Activated CD8-positive, alpha-beta memory T cell treated with anti-CD3 and anti-CD28 coated beads, Interleukin-2, amount 50 U/mL, for 24 hours (primary cell): ENCODE measurements around the gene GNA14.
"Not testable (repeated sequence)": the region's sequence is repeated elsewhere in the genome, so short reads cannot be mapped to it uniquely, and the experiment has no call there.

Source experiments
- DNase-seq: peaks from one replicate; pipeline ENCODE4 v3.0.0-alpha.2; 2020; ENCODE audit errors: extremely low read depth

GNA14 gene

DNA sequence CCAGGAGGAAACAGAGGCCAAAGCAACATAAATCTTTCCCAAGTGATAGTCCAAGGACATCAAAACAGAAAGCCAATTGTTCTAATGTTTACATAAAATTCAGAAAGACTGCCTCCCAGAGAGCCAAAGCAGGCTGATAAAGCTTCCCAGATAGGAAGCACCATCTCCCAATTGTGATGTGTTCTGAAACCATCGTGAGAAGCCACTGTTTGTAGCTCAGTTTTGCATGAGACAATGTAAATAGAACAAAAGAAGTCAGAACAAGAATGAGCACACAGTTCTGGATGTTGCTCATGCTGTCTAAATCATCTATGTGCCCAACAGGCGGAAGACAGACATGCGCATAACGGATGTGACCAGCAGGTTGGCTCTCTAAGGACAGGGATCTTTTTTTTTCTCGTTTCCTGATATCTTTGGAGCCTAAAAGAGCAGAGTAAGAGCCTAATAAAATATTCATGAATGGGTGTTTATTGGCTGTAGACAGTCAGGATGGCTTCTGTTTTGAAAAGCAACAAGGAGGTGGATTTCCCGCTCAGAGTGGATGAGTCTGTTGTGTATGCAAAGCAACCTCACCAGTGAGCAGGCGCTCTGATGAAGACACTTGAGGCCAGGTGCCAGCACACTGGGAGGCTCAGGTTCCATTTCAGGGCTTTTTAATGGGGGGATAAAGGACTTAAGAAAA is 113.6 kb downstream of the GNA14 start:
- DNase-seq: no peak

DNA sequence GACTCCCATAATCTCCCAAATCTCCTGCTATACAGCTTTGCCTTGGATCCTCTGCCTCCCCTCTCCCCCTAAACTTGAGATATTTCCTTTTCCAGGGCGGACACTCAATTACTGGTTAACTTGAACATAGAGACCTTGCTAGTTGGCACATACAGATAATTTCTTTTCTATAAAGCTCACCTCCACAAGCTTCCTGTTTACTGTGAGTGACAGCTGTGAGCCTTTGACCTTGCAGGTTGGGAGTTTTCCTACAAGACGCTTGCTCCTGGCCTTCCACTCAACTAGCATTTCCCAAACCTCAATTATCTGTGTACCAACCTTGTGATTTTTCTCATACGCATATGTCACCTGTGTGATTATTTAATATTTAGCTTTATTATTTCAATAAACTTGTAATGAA is 114.5 kb downstream of the GNA14 start:
- DNase-seq: no peak

DNA sequence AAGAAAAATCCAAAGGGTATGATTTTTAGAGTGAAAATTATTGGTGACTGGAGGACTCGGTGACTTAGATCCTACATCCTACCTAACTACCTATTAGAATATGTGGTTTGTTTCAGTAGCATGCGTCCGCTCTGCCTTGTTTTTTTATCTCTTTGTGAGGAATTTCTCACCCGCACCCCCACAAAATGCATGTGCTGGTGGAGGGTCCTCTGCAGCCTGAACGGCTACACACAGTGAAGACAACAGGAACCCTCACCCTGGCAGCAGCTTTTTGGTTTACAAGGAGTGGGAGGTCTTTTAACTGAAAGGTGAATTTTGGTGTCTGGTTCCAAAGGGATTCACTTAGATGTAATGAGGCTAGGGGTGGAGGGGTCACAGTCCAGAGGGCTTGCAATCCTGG is 115.5 kb downstream of the GNA14 start:
- no peak for DNase-seq

DNA sequence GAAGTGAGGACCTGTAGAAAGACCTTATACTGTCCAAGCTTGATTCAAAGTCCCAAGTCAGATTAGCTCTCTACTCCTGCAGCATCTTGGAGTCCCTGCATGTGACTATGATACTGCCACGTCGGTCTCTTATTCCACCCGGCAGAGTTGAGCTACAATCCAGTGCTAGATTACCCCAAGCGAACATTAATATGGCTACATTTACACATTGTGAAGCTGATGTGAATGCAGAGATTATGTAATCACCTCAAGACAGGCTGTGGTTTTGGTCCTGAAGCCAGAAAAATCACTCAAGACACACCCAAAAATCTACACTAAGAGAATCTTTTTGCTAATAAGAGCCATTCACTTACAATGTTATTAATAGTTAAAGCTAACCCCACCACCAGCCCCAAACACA is 116.7 kb downstream of the GNA14 start:
- DNase-seq: no peak

DNA sequence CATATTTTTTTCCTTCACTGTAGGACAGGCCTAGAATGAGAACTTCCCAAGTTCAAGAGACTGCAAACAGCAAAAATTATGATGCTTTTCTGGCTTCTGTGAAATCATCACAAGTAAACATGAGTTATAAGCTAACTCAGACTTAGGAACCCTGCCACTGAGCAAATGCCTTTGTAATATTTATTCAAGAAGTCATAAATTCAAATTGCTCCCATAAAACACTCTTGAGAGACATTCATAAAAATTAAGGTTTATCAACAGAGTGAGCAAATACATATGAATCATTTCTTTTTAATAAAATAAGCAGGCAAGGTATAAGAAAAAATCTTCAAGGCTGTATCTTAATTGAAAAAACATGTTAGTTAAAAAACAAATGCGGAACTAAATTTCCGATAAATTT is 124.2 kb downstream of the GNA14 start:
- no peak for DNase-seq

DNA sequence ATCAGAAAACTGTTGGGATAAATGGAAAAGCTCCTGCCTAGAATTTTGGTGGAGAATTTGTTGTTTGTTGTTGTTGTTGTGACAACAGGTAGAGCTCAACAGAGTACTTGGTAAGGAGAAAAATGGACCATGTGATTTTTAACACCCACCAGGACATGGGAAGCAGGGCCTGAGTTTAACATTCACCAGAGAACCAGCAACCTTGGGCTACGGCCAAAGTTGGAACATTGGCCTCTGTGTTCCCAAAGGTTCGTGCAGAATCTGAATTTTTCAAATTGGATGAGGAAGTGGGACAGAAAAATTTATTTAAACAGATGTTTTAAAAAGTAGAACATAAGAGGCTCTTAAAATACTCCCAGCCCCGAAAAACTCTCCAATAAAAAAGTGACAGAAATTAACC is 127.0 kb downstream of the GNA14 start:
- no peak for DNase-seq

DNA sequence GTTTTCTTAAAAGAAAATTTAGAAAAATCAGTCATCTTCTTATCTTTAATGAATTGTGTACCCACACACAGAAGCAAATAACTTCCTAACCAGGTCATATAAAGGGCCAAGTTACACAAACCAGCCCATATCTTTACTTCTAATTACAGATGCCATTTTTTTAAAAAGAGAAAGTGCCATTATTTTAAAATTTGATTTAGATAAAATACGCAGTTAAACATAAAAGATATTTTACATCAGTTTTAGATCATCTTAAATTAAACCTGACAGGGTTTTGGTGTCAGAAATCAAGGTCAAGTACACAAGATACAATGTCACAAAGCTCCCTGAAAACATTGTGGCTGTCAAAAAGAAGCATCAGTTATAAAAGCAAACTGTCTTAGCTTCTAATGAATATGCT is 129.4 kb downstream of the GNA14 start:
- no peak for DNase-seq

DNA sequence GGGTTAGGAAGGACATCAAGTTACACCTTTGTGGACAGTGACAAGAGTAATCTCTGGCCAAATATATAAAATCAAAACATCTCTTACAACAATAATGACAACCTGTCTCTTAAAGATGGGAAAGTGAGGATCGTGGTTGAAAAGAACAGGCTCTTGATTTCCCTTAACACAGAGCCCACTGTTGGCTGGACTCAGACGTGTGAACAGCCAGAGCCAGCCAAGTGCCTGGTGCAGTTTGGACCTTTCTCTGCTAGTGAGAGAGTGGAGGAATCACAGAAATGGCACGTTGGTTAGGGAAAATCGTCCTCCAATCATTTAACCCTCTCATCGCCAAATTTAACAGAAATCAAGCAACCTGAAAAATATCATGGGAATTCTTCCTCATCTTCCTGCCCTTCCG is 131.3 kb downstream of the GNA14 start:
- no peak for DNase-seq

DNA sequence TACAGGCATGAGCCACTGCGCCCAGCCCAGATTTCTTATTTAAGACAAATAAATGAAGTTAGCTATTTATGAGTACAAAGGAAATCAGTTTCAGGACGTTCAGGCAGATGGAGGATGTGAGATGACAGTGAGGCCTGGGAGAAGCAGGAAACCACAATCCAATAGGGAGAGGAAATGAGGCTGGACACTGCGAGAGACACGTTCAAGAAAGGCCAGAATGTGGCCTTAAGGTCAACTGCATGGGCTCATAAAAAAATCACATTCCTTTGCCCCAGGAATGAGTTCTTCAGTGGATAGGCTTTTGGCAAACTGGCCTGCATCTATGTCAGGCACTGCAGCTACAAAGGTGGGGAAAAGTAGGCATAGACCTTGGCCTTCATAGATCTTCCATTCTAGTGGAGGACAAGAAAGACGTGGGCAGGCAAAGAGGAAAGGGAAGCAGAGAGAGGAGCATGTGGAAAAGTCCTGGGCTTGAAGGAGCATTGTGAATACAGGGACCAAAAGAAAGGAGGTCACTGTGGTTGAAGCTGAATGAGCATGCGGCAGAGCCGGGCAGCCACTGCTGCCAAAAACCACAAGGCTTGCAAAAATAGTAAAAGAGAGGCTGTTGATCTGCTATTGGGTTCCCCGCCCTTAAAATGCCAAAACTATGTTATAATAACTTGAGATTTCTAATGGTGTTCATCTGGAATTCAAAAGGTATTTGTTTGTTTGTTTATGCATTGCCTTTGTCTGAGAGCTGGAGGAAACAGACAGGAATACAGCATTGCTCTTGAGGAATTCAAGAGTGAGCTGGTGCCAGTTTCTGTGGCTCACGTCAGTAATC is 133.0 kb downstream of the GNA14 start:
- no peak for DNase-seq

DNA sequence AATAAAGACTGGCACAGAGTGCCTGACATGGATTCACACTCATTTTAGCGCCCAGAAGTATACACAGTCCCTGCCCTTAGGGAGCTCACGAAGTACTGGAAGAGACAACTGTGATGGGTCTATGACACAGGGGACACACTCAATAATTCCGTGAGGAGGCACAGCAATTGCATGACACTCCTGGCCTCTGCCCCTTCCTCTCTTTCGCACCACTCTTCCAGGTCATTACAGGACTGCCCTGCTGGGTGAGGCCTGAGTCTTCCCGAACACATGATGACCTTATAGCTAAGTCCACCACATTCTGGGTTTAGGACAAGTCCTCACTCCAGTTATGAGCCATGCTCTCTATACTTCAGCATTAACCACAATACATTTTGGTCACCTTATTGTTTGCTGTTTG is 134.7 kb downstream of the GNA14 start:
- DNase-seq: no peak

DNA sequence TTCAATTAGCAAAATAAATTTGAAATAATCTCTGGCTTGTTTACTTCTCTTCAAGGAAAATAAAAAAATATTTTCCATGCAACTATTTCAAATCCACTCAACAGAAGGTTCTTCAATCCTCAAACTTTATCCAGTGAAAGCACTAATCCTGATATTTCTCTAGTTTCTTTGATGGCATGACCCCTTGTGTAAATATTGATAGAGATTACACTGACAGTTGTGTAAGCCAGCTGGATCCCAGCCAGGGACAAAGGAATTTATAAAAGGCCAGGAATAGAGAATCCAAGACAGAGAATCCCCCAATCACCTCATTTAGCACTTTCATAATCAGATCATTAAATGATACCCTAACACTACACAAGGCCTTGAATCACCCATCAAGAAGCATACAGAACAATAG is 135.2 kb downstream of the GNA14 start:
- DNase-seq: no peak

DNA sequence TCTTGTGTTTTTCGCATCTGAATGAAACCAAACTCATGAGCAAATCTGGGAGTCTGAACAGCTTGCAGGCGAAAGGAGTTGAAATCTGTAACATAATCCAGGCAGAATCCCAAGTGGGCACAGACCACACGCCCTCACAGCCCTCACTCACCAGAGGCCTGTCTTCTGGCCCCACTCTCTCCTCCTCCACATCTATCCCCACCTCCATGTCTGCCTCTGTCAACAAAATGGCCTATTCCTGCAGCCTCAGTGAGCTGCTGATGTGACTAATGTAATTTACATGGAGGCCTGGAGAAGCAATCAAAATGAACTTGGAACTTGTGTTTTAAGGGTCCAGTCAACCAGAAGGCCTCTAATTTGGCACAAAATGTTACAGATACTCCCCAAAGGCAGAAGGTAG is 136.6 kb downstream of the GNA14 start:
- no peak for DNase-seq

DNA sequence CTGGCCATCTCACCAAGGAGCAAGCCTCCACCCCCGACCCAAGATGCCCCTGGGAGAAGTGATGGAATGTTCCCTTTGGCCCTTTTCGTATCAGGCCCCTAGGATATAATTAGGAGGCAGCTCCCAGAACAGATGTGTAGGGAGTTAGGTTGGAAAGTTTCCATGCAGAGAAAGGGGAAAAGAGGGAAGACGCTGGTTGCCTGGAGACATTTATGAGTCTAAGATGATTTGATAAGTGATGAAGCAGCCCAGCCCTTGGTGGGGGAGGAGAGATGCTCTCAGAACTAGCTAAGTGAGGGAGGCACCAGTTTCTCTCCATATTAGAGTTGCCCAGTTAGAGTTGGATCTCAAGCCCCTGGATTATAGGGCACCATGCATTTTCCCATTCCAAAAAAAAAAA is 137.5 kb downstream of the GNA14 start:
- no peak for DNase-seq

DNA sequence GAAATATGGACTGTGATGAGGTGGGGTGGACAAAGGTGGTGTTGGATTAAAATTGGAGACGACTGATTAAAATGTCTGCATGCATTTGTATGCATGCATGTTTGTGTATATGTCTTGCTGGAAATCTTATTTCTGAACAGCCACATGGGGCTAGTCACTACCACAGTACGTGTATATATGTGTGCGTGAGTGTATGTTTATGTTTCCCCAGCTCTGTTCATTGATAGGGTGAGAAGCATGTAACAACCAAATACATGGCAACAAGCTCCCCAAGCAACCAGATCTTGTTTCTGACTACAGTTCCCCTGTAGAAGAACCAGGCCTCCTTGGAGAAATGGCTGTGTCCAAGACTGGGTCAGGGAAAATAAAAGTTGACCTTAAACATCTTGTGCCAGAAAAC is 139.7 kb downstream of the GNA14 start:
- DNase-seq: no peak

DNA sequence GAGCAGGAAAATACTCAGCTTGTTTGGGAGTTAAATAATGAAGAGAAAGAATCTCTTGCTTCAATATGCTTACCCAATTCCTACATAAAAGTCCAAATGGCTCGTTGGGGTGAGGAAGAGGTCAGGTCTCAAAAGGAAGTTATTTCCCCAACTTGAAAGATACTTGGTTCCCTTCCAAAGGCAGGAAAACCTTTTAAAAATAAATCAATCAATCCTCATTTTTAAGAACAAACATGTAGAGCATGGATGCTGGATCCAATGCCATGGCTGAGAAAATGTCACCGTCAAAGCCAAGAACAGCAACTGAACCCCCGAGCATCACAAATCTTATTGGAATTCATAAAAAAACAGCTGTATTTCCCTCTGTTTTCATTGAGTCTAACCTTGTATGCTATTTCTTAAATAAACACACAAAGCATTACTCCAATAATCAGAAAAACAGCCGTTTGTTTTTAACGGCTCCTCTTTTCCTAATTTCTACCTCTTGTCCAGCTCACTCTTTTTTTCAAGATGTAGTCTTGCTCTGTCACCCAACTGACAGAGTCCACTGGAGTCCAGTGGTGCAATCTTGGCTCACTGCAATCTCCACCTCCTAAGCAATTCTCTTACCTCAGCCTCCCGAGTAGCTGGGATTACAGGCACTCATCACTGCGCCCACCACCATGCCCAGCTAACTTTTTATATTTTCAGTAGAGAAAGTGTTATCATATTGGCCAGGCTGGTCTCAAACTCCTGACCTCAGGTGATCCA is 140.7 kb downstream of the GNA14 start:
- DNase-seq: no peak

DNA sequence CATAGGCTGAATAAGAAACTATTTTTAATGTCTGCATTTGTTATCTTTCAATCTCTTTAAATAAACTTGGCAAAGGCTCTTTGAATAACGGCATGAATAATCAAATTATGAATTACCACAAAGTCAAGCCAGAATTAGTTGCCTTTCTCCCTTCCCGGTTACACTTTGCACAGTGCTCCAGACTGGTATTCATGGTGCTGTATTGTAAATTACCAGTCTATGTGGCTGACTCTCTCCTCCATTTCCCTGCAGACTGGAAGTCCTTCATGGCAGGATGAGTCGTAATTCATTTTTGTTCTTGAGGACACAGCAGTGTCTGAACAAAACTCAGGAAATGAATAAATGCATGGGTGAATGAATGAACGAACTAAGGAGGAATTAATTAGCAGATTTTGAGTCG is 142.9 kb downstream of the GNA14 start:
- DNase-seq: no peak

DNA sequence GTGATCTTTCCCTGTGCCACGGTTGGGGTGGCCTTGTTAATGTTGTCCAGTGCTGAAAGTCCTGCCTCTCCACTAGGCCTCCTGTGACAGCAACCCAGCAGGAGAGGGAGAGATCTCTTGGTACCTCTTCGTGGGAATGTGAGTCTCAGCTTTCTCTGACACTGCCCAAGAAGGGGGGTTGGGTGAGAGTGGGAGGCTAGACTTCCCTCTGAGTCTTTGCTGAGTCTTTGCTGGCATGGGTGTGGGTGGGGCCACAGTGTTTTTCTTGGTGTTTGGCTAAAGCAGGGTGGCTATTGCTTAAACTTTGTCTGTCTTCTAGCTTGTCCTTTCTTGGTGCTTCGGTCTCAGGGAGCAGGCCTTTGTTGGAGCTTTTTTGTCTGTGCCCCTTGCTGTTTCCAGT is 145.6 kb downstream of the GNA14 start:
- no peak for DNase-seq

DNA sequence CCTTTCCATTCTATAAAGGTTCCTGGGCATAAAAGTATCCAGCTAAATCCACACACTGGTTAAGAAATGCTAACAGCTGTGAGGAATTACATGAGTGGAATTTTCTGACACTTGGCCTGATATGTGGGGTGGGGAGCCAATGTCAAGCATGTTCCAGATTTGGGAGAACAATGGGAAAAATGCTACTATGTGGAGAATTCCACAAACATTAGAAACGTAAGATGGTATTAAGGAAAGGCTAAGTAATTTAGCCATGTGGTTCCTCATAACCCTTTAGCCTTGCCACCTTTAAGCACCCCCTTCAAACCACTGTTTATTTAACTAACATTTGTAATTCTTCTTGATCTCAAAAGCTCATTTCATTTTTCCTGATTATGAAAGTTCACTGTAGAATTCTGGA is 149.2 kb downstream of the GNA14 start:
- DNase-seq: no peak

DNA sequence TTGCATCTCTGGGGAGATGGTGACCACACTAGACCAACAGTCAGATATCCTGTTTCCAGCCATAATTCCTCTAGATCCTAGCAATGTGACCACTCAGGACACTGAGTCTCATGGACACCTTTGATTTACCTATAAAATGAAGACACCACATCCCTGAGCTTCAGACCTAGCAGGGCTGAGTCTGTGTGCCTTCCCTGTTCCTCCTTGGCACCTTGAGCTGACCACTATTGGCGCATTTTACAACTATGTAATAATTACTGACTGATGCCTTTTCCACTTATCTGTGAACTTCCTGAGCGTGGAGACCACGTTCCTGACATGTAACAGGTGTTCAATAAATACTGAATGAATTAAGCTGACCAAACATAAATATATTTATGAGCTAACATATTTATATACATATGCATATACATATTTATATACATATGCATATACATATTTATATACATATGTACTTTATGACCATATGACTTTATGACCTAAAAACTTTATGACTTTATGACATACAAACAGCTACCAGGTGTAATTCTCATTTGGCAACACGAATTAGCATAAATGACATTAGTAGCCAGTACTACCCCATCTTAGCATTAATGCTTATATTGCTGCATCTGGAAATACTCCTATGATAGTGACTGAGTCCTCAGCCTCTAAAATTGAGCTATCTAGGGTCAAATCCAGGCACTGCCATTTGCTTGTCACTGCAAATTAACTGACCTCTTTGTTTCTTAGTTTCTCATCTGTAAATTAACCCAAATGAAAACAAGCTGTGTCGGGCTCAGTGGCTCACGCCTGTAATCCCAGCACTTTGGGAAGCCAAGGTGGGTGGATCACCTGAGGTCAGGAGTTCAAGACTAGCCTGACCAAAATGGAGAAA is 150.6 kb downstream of the GNA14 start:
- no peak for DNase-seq

DNA sequence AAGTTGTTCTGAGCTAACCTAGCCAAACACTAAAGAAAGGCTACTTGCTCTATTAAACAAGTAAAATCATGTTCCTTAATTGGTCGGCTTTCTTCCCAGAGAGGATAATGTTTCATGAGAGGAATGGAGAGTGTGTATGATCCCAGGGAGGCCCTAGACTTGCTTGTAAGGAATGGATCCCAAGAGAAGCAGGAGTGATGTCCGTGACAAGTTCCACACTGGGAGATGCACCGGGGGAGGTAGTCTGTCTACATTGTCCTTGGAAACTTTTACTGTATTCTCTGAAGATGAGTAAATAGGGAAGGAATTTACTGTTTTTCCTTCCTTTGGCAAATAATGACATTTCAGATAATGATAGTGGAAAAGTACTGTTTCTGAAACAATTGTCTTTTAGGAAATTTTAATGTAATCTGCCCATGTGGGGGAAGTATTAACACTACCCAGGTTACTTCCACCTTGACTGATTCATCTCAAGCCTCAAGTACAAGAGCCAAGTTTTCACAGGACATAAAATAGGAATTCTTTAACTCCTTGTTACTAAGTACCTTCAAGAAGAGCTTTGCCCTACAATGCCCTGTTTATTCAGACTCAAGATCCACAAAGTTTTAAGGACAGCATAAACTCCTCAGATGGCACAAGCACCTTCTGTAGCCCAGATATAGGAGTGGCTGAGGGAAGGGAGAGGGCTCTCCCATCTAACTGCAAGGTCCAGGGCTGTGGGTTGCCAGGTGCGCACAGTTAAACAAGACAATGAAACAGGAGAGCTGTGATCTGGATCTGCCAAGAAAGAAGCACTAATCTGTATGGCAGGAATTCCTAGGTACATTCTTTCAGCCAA is 152.1 kb downstream of the GNA14 start:
- no peak for DNase-seq

DNA sequence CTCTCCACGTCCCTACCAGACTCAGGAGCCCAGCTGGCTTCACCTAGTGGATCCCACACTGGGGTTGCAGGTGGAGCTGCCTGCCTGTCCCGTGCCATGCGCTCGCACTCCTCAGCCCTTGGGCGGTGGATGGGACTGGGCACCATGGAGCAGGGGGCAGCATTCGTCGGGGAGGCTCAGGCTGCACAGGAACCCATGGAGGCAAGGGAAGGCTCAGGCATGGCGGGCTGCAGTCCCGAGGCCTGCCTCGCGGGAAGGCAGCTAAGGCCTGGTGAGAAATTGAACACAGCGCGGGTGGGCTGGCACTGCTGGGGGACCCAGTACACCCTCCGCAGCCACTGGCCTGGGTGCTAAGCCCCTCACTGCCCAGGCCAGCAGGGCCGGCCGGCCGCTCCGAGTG is 157.8 kb downstream of the GNA14 start:
- DNase-seq: not testable (repeated sequence)
